H1 (cell line): ENCODE measurements around the gene MRPS15. TPM values are rescaled to one million over a fixed set of nuclear protein-coding genes. Genes with fewer than 3 reads are reported as not detected.

Source experiments
- BRCA1 ChIP-seq: IDR thresholded peaks from 2 replicates; pipeline ENCODE4 v1.6.1; 2012; ENCODE audit warnings: low read depth, low read length, improper control_type of control experiment
- SUZ12 ChIP-seq: fragments of 200-600 bp; sonication (generic); IDR thresholded peaks from 2 replicates; pipeline ENCODE4 v1.6.1; 2012; ENCODE audit warnings: mild to moderate bottlenecking, inconsistent platforms, low read length, moderate library complexity, mixed read lengths
- polyA plus RNA-seq, 7 experiments: library from polyadenylated mRNA; depleted of rRNA in 3 of 7; stranded (reverse) in 5 of 7; unstranded in 2 of 7; fragments of >200 nt in 5 of 7; fragments of 200-250 nt in 2 of 7; gene quantifications; 1 replicate in 5 of 7; 2 replicates in 1 of 7; 4 replicates in 1 of 7; pipeline versions ENCODE4 v1.2.1 to v1.2.3, GENCODE V29; 2011 to 2013; ENCODE audit warnings: missing spikeins in 2 of 7, mixed read lengths in 2 of 7
- total RNA-seq: library from RNA; stranded (reverse); fragmentation: NEBNext Ultra II Directional; extraction: Animal tissue kit (Norgen Biotek cat#: 25700); gene quantifications from 2 replicates; pipeline ENCODE4 v1.2.1, GENCODE V29; 2021

Gene MRPS15
- total and polyA plus RNA-seq, 2 of the 8 experiments (the other 6 are each of a cell fraction or from before 2014, with no cell fraction given) = 53.6 to 129 TPM

- no peak for TF ChIP-seq BRCA1
- TF ChIP-seq SUZ12 = no peak
These were observed 11.2 kb upstream of the MRPS15 start (continued) for GRCh38 chr1:36475341-36475740.
